NT2/D1 (cell line): ENCODE results near the gene LCOR.

Experiments used
- DNase-seq: peaks from one replicate; pipeline ENCODE4 v3.0.0-alpha.2; 2011; ENCODE audit warnings: low read depth, low spot score
- H3K27me3 ChIP-seq: 2 replicates; pipeline ENCODE4 v1.6.0; 2011; ENCODE audit warnings: mild to moderate bottlenecking; ENCODE audit not compliant: insufficient read length, insufficient read depth
- H3K36me3 ChIP-seq: 2 replicates; pipeline ENCODE4 v1.6.1; 2011; ENCODE audit warnings: mild to moderate bottlenecking, low read length, mixed read lengths; ENCODE audit not compliant: insufficient read depth, insufficient read length
- H3K4me1 ChIP-seq: 2 replicates; pipeline ENCODE4 v1.5.1; 2011; ENCODE audit not compliant: insufficient read depth, insufficient read length
- H3K4me3 ChIP-seq: 2 replicates; pipeline ENCODE4 v1.5.1; 2011; ENCODE audit warnings: low read depth; ENCODE audit not compliant: insufficient read length
- H3K9ac ChIP-seq: 2 replicates; pipeline ENCODE4 v1.6.0; 2011; ENCODE audit warnings: low read depth; ENCODE audit not compliant: insufficient read length
- H3K9me3 ChIP-seq: 2 replicates; pipeline ENCODE4 v1.5.1; 2011; ENCODE audit warnings: mild to moderate bottlenecking, low read length; ENCODE audit not compliant: insufficient read depth
- SUZ12 ChIP-seq: IDR thresholded peaks from 2 replicates; pipeline ENCODE4 v1.6.1; 2011; ENCODE audit not compliant: insufficient read length, insufficient read depth; ENCODE audit errors: extremely low read depth
- YY1 ChIP-seq: IDR thresholded peaks from 2 replicates; pipeline ENCODE4 v1.6.1; 2011; ENCODE audit not compliant: insufficient read length, insufficient read depth
- ZNF274 ChIP-seq: IDR thresholded peaks from 2 replicates; pipeline ENCODE4 v1.6.1; 2011; ENCODE audit warnings: mild to moderate bottlenecking, low read depth, low read length

Gene LCOR

GRCh38 chr10:96968682-96969423 is 136.8 kb downstream of the LCOR start:
- Histone ChIP-seq H3K36me3 (no peaks in the 10 kb centered on the region), H3K4me3 (no peak overlapping the region), H3K4me1 (no peaks in the 10 kb centered on the region), H3K9ac (no peak overlapping the region), H3K9me3 (no peaks in the 10 kb centered on the region), H3K27me3 (no peaks in the 10 kb centered on the region)
- no peak for TF ChIP-seq YY1
- TF ChIP-seq ZNF274: no peak
- TF ChIP-seq SUZ12: no peak
- DNase-seq: no peak

GRCh38 chr10:96971324-96971723 is 139.2 kb downstream of the LCOR start:
- TF ChIP-seq YY1 (no peak), ZNF274 (no peak), SUZ12 (no peak)
- H3K4me3 ChIP-seq: no peak overlapping the region
- H3K36me3 ChIP-seq: no peaks in the 10 kb centered on the region
- no peaks in the 10 kb centered on the region for H3K9me3 ChIP-seq
- H3K9ac ChIP-seq: no peak overlapping the region
- no peaks in the 10 kb centered on the region for H3K4me1 ChIP-seq
- DNase-seq: no peak
- no peaks in the 10 kb centered on the region for H3K27me3 ChIP-seq

DNA sequence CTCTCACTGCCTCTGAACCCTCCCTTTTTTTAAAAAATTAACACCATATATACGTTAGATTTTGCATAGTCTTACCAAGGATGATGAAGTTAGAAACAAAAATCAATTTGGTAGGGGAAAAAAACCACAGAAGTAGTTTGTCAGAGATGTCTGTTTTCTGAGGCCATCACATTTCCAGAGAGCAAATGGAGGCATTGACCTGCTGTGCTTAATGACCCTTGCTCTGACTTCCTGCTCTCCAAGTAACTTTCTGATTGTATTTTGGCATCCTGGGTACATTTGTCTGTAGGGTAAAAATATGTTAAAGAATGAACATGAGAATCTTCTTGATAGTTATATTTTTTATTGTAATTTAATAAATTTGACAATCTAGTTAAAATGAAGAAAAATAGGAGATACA is 140.2 kb downstream of the LCOR start:
- no peaks in the 10 kb centered on the region for H3K4me1 ChIP-seq
- DNase-seq: no peak
- H3K36me3 ChIP-seq: no peaks in the 10 kb centered on the region
- H3K9ac ChIP-seq: no peak overlapping the region
- H3K9me3 ChIP-seq: no peaks in the 10 kb centered on the region
- H3K4me3 ChIP-seq: no peak overlapping the region
- no peaks in the 10 kb centered on the region for H3K27me3 ChIP-seq
- no peak for TF ChIP-seq SUZ12
- TF ChIP-seq YY1: no peak
- TF ChIP-seq ZNF274: no peak

DNA sequence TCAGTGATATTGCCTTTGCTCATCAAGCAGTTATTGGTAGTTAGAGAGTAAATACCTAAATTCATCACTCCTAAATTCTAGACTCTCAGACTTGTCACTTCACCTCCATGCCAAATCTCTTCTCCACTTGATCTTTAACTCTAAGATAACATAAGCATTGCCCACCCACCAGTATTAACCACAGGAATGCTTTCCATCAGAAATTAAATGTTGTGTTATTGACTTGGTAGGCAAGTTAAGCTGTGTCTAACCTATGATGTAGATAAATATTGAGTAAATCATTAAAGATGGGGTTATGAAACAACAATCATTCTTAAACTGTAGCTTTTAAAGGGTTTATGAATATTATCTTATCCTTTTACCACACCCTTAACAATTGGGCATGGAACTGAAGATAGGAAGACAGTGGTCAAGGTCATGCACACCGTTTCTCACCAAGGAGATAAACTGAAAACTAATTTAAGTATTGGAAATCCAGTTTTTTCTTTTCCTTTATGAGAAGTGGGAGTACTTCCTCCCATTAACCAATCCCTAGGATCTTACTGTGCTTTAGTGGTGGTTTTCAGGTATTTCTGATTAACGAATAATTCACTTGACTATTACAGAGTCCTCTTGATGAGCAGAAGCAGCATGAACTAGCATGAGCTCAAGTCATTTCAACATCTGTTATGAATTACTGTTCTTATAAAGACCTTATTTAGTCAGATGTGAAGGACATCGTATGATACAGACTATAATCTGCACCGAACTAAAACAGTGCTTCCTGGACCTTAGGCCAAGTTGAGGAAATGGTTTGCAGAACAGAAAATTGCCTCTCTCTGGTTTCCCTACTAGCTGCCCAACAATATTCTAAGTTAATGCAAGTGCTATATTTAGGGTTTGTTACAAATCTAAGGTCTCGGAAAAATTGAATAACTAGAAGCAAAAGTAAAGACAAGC is 142.0 kb downstream of the LCOR start:
- Histone ChIP-seq H3K9ac (no peak overlapping the region), H3K4me1 (no peaks in the 10 kb centered on the region), H3K27me3 (no peaks in the 10 kb centered on the region), H3K4me3 (no peak overlapping the region), H3K9me3 (no peaks in the 10 kb centered on the region), H3K36me3 (no peaks in the 10 kb centered on the region)
- DNase-seq: no peak
- TF ChIP-seq ZNF274 (no peak), SUZ12 (no peak), YY1 (no peak)

DNA sequence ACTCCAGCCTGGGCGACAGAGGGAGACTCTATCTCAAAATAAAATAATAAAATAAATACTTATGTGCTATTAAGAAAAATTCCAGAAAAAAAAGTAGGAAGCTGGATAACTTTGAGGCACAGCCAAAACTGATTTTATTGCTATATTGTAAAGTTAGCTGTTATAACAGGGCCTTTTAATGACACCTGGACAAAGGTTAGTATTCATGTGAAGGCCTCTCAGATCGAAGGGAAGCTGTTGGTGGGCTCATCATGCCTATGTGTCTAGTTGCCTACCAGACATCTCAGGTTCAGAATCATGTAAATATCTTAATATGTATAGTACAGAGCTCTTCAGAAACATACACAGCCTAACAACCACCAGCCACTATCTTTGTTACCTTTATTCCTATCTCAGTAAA is 143.0 kb downstream of the LCOR start:
- no peaks in the 10 kb centered on the region for H3K36me3 ChIP-seq

GRCh38 chr10:96978621-96979154 is 146.6 kb downstream of the LCOR start:
- Histone ChIP-seq H3K36me3 (peaks cover 22% of the 10 kb centered on the region), H3K4me1 (no peaks in the 10 kb centered on the region), H3K9me3 (no peaks in the 10 kb centered on the region), H3K4me3 (no peak overlapping the region), H3K9ac (no peak overlapping the region), H3K27me3 (no peaks in the 10 kb centered on the region)
- DNase-seq: no peak
- TF ChIP-seq SUZ12: no peak
- no peak for TF ChIP-seq ZNF274
- no peak for TF ChIP-seq YY1

More for the DNA sequence above, 143.0 kb downstream of the LCOR start:
- DNase-seq: no peak
- H3K27me3 ChIP-seq: no peaks in the 10 kb centered on the region
- no peak overlapping the region for H3K9ac ChIP-seq
- TF ChIP-seq ZNF274: no peak
- no peak for TF ChIP-seq YY1
- no peak for TF ChIP-seq SUZ12
- H3K4me1 ChIP-seq: no peaks in the 10 kb centered on the region
- no peak overlapping the region for H3K4me3 ChIP-seq
- no peaks in the 10 kb centered on the region for H3K9me3 ChIP-seq
